NCI-H510A (cell line): ENCODE measurements around the gene LIN28A.

ENCODE experiments used
- DNase-seq: peaks from one replicate; lab custom pipeline; 2025; lab: John Stamatoyannopoulos, UW

The LIN28A gene

GRCh38 chr1:26434161-26434752 is 23.6 kb downstream of the LIN28A start:
- no peak for DNase-seq

DNA sequence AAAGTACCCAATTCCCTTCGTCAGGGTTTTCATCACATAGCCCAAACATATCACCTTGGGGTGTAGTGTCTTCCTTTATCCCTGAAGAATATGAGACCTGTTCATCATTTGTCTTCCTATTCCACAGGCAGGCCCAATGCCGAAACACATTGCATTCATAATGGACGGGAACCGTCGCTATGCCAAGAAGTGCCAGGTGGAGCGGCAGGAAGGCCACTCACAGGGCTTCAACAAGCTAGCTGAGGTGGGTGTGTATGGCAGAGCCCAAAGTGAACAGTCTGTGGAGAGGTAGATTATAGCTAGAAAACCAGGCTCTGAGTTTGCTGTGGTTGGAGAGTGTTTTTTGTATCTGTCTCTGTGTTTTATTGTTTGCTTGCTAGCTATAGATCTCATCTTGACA is 27.4 kb downstream of the LIN28A start:
- DNase-seq, result no peak

DNA sequence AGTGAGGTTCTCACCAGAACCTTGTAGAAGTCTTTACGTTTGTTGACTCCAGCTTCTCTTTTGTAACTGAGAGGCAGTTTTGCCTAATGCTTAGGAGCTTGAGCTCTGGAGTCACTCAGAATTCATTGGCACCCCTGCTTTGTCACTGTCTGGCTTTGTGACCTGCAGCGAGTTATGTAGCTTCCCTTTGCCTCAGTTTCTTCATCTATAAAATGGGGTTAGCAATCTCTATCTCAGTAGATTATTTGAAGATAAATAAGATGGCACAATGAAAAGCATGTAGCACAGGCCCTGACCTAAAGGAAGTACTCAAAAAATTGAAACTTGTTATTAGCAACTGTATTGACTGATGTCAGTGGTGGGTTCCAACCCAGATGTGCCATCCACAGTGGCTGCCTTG is 29.6 kb downstream of the LIN28A start:
- DNase-seq, result no peak

- DNase-seq, result no peak
Observed at GRCh38 chr1:26449868-26450267, 39.3 kb downstream of the LIN28A start.

DNA sequence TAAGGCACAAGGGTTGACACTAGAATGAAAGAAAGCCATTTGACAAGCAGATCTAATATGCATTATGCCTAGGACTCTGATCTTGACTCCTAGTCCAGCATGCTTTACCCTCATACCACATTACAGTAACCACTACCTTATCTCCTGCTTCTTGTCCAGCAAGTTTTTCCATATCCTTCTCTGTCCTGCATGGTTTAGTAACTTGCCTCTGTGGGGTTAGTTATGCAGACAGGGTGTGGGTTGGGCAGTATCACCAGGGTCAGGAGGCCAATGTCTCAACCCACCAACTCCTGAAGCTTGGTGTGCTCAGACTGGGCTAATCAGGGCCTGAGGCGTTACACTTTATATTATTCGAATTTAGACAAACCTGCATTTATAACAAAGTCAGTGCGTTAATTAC is 40.3 kb downstream of the LIN28A start:
- no peak for DNase-seq

GRCh38 chr1:26452459-26453183 is 42.0 kb downstream of the LIN28A start:
- DNase-seq, result no peak

GRCh38 chr1:26459148-26459547 is 48.5 kb downstream of the LIN28A start:
- DNase-seq, result no peak

- no peak for DNase-seq
Observed at GRCh38 chr1:26459573-26460031, 49.0 kb downstream of the LIN28A start.

DNA sequence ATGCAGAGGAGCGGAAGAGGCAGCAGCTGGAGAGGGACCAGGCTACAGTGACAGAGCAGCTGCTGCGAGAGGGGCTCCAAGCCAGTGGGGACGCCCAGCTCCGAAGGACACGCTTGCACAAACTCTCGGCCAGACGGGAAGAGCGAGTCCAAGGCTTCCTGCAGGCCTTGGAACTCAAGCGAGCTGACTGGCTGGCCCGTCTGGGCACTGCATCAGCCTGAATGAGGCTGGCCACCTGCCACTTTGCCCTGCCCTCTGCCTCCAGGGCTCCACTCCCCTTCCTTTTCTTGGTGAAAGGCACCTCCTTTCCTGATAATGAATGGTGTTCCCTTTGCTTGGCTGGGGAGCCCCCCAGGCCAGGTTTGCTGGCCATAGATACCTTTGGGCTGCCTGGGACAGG is 58.3 kb downstream of the LIN28A start:
- DNase-seq, result no peak

- no peak for DNase-seq
Observed at GRCh38 chr1:26469558-26469957, 58.9 kb downstream of the LIN28A start.

DNA sequence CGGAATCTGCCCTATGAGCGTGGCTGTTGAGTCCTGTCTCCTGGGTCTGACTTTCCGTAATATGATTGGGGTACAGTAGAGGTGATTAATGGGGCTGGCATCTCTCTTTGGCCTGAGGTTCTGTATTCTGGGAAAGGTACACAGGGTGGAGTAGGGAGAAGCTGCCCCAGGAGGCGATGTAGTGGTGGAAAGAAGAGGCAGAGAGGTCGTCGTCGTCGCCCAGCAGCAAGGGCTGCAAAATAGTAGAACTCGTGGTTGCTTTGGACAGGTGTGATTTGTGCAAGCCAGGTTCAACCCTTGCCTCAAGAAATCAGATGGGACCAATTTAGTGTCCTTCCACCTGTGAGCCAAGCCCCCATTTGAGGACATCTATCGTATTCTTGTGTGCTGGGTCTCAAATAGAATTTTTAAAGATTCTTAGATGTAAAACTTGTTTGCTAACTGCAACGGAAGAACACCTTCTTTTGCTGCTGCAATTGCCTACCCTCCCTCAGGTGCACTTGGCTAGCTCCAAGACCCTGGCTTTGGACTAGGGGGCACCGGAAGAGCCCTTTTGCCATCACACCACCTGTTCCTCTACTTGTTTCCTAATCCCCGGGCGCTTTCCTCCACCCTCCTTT is 60.4 kb downstream of the LIN28A start:
- no peak for DNase-seq

GRCh38 chr1:26471498-26472319 is 61.1 kb downstream of the LIN28A start:
- peak; percentile 84 for DNase-seq

DNA sequence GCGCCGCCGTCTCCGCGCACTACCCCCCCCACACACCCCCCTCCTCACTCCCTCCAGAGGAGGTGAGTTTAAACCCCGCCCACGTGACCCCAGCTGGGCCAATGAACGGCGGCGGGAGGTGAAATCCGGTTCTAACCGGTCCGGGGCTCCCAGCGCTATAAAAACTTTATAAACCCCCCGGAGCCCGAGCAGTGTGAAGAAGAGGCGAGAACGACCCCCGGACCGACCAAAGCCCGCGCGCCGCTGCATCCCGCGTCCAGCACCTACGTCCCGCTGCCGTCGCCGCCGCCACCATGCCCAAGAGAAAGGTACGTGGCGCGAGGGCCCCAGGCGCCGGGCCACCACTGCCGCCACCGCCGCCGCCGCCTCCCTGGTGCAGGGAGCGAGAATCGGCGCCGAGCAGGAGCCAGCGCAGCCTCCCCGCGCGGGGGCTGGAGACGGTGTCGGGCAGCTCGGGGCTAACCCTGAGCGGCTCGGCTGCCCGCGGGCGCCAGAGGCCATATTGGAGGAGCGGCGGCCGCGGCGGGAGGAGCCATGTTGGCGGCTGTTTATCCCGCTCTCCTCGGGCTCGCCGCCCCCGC is 61.8 kb downstream of the LIN28A start, which contains the start of gene HMGN2:
Gene HMGN2, plus strand, starts transcription at position 121 of the 581 bp plus-strand sequence. Its CDS starts 173 bp downstream, at position 294.
- DNase-seq, result peak; percentile 93

DNA sequence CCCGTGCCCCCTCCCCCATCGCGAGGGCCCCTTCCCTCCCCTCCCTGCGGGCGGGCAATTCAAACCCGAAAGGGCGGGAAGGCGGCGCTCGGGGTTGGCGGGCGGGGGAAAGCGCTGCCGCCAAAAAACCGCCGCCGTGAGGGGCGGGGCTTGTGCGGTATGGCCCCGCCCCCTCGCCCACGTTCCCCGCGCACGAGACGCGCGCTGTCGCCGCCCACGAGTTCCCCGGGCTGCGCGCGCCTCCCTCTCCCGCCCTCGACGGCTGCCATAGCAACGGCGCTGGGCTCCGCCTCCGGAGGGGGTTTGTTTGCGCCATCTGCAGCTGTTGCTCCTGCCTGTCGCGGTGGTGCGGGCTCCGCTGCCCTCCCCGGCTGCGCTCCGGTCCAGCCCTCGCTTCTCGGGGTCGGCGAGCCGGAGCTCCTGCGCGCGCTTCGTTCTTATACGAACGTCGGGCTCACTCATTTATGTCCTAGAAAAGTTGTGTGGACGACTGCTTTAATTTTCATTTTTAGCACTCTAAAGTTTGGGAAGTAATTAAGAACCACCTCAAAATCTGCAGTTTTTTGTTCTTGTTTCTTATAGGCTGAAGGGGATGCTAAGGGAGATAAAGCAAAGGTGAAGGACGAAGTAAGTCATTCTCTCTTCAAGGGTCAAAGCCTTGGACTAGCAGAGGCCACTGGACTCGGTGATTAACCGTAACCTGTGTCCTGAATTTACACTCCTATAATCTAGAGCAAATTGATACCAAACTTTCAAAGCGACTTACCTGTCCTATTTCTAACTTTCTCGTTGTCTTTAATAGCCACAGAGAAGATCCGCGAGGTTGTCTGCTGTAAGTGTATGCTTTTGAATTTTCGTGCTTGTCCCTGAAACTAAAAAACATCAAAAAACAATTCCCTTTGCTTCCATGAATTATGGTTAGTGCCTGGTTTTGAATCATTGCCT is 62.6 kb downstream of the LIN28A start:
- DNase-seq, result peak; percentile 73

GRCh38 chr1:26474818-26475217 is 64.2 kb downstream of the LIN28A start:
- no peak for DNase-seq

- no peak for DNase-seq
Observed at GRCh38 chr1:26475989-26476388, 65.4 kb downstream of the LIN28A start.

GRCh38 chr1:26476958-26477357 is 66.3 kb downstream of the LIN28A start:
- DNase-seq, result no peak

DNA sequence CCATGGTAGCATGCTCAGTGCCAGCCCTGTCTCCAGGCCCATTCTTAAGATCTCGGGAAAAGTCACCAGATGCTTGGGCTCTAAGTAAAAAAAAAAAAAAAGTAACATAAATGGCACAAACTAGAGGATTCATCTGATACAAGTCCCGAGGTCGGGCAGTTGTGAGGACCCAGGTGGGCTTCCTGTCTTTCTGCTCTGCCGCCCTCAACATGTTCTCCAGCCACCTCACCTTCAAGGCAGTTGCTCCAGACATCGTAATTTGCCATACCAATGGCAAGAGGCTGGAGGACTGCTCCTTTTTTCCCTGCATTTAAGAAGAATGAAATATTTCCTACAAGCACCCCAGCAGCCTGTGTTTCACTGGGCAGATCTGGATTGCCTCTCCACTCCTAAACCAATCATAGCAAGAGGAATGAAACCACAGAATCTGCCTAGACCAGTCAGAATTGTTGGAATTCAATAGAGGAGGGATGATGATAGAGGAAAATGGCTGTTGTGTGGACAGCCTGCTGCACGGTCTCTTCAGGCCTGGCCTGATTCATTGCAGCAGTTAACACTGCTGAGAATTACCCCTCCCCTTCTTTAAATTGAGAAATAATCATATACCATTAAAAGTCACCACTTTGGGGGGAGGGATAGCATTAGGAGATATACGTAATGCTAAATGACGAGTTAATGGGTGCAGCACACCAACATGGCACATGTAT is 67.0 kb downstream of the LIN28A start:
- DNase-seq, result no peak

- no peak for DNase-seq
Observed at GRCh38 chr1:26478159-26478558, 67.5 kb downstream of the LIN28A start.

GRCh38 chr1:26478988-26479387 is 68.4 kb downstream of the LIN28A start:
- no peak for DNase-seq
